Keratinocyte (primary cell): ENCODE measurements around the gene HGFAC. TPM values are rescaled to one million over a fixed set of nuclear protein-coding genes. Genes with fewer than 3 reads are reported as not detected.

Experiments used
- DNase-seq: peaks from one replicate; pipeline ENCODE4 v3.0.0-alpha.2; 2011; ENCODE audit warnings: low read depth, missing footprints, low spot score
- FAIRE-seq: peaks from 2 replicates; lab custom pipeline; 2011; peaks lifted over from hg19 to GRCh38; lab: Jason Lieb, UNC
- H2AFZ ChIP-seq: 2 replicates; pipeline ENCODE4 v1.6.0; 2012; ENCODE audit warnings: low read length, control low read depth, inconsistent platforms; ENCODE audit not compliant: control insufficient read depth
- H3K27ac ChIP-seq: 2 replicates; pipeline ENCODE4 v1.5.1; 2011; ENCODE audit warnings: low read length; ENCODE audit not compliant: control insufficient read depth, insufficient read depth
- H3K27me3 ChIP-seq: 3 replicates; pipeline ENCODE4 v1.6.0; 2011; ENCODE audit warnings: low read length; ENCODE audit not compliant: control insufficient read depth, insufficient read depth; ENCODE audit errors: extremely low read depth
- H3K36me3 ChIP-seq, 2 experiments: 2 replicates in 1 of 2; 3 replicates in 1 of 2; pipeline ENCODE4 v1.5.1; 2011; ENCODE audit warnings: low read length in 2 of 2, mild to moderate bottlenecking in 1 of 2; ENCODE audit not compliant: control insufficient read depth in 2 of 2, insufficient read depth in 2 of 2; ENCODE audit errors: extremely low read depth in 1 of 2
- H3K4me1 ChIP-seq: 3 replicates; pipeline ENCODE4 v1.5.1; 2011; ENCODE audit warnings: low read length; ENCODE audit not compliant: control insufficient read depth, insufficient read depth; ENCODE audit errors: extremely low read depth
- H3K4me2 ChIP-seq: 3 replicates; pipeline ENCODE4 v1.6.0; 2011; ENCODE audit warnings: low read depth, low read length; ENCODE audit not compliant: control insufficient read depth, insufficient read depth; ENCODE audit errors: extremely low read depth
- H3K4me3 ChIP-seq, 3 experiments: fragments of 200-600 bp in 1 of 3; sonication (generic) in 1 of 3; 2 replicates in 2 of 3; 3 replicates in 1 of 3; pipeline ENCODE4 v1.5.1; 2011 to 2016; ENCODE audit warnings: low read length in 3 of 3, mild to moderate bottlenecking in 3 of 3, control low read depth in 2 of 3, inconsistent platforms in 1 of 3, low read depth in 1 of 3, mixed read lengths in 1 of 3, mixed run types in 1 of 3, moderate library complexity in 1 of 3; ENCODE audit not compliant: control insufficient read depth in 2 of 3, insufficient read depth in 2 of 3; ENCODE audit errors: extremely low read depth in 1 of 3
- H3K79me2 ChIP-seq: 2 replicates; pipeline ENCODE4 v1.6.0; 2012; ENCODE audit warnings: low read length; ENCODE audit not compliant: control insufficient read depth, insufficient read depth
- H3K9ac ChIP-seq: 3 replicates; pipeline ENCODE4 v1.6.0; 2011; ENCODE audit warnings: low read length; ENCODE audit not compliant: control insufficient read depth, insufficient read depth; ENCODE audit errors: extremely low read depth
- H3K9me1 ChIP-seq: 3 replicates; pipeline ENCODE4 v1.6.0; 2011; ENCODE audit warnings: low read length; ENCODE audit not compliant: control insufficient read depth, insufficient read depth; ENCODE audit errors: extremely low read depth
- H3K9me3 ChIP-seq: 2 replicates; pipeline ENCODE4 v1.5.1; 2012; ENCODE audit warnings: low read depth, low read length; ENCODE audit not compliant: control insufficient read depth
- H4K20me1 ChIP-seq: 3 replicates; pipeline ENCODE4 v1.6.0; 2011; ENCODE audit warnings: low read length; ENCODE audit not compliant: control insufficient read depth, insufficient read depth; ENCODE audit errors: extremely low read depth
- EZH2 ChIP-seq: IDR thresholded peaks from one replicate; pipeline ENCODE4 v1.6.1; 2012; ENCODE audit warnings: inconsistent platforms, mild to moderate bottlenecking, low read length, moderate library complexity
- dilution Hi-C: fragments of 300-500 bp; cut with MboI; formaldehyde crosslinking; loops from one replicate; pipeline ENCODE4 v1.7.0; 2020; ENCODE audit warnings: low sequenced_read_pairs; ENCODE audit not compliant: extremely low pct_ligation_motif_present
- polyA plus RNA-seq, 5 experiments: library from polyadenylated mRNA; depleted of rRNA in 3 of 5; stranded (reverse) in 3 of 5; stranded (forward) in 1 of 5; unstranded in 1 of 5; fragments of >200 nt; gene quantifications; 1 replicate in 1 of 5; 2 replicates in 3 of 5; 3 replicates in 1 of 5; pipeline versions ENCODE4 v1.2.1 to v1.2.3, GENCODE V29; 2011 to 2012; ENCODE audit warnings: missing spikeins in 2 of 5, low read depth in 1 of 5, low replicate concordance in 1 of 5
- TF ChIP-seq, protein P1 (sequence below), 3 experiments: IDR thresholded peaks in 1 of 3; conservative IDR thresholded peaks in 1 of 3; optimal IDR thresholded peaks in 1 of 3; 2 replicates in 2 of 3; 3 replicates in 1 of 3; pipeline versions ENCODE3 to v1.5.1; 2011; ENCODE audit warnings: low read length in 3 of 3, mild to moderate bottlenecking in 3 of 3, moderate library complexity in 2 of 3, control low read depth in 1 of 3, inconsistent platforms in 1 of 3; ENCODE audit not compliant: insufficient read depth in 2 of 3; ENCODE audit errors: extremely low read depth in 1 of 3

HGFAC gene
- polyA plus RNA-seq, 1 donor (not counting 4 experiments of a cell fraction or from before 2014, with no cell fraction given) = not detected

DNA sequence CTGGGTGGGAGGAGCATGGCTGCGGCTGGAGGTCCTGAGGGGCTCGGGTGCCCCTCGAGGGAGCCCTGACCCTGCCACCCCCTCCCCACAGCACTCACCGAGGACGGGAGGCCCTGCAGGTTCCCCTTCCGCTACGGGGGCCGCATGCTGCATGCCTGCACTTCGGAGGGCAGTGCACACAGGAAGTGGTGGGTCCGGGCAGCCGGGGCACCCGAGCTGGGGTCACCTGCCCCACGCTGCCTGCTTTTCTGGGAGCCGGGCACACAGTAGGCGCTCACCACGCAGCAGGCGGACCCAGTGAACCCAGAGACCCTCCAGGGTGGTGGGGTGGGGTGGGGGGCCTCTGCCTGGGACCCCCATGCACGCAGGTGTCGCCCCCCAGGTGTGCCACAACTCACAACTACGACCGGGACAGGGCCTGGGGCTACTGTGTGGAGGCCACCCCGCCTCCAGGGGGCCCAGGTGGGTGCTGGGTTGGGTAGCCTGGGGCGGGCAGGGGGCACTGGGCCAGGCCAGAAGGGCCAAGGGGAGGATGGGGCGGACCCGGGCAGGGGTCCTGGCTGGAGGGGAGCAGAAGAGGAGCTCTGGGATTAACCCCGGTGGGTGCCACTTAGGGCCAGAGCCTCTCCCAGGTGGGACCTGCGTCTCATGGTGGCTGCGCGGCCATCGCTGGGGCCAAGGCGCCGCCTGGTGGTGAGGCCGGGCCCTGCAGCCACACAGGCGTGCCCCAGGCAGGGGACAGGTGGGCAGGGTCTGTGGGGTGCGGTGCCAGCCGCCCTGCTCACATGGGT is 1.4 kb downstream of the HGFAC start:
- Histone ChIP-seq H3K27ac (no peak overlapping the region), H3K27me3 (no peaks in the 10 kb centered on the region), H3K79me2 (no peaks in the 10 kb centered on the region), H3K4me2 (no peak overlapping the region), H3K9ac (no peak overlapping the region), H4K20me1 (no peaks in the 10 kb centered on the region), H3K36me3 (no peaks in the 10 kb centered on the region), H3K9me1 (no peaks in the 10 kb centered on the region), H2AFZ (no peak overlapping the region), H3K4me3 (no peak overlapping the region), H3K9me3 (no peaks in the 10 kb centered on the region), H3K4me1 (peaks cover 12% of the 10 kb centered on the region)
- dilution Hi-C loops = no loop called here
- TF ChIP-seq EZH2 = no peak
- TF ChIP-seq, protein P1, sequence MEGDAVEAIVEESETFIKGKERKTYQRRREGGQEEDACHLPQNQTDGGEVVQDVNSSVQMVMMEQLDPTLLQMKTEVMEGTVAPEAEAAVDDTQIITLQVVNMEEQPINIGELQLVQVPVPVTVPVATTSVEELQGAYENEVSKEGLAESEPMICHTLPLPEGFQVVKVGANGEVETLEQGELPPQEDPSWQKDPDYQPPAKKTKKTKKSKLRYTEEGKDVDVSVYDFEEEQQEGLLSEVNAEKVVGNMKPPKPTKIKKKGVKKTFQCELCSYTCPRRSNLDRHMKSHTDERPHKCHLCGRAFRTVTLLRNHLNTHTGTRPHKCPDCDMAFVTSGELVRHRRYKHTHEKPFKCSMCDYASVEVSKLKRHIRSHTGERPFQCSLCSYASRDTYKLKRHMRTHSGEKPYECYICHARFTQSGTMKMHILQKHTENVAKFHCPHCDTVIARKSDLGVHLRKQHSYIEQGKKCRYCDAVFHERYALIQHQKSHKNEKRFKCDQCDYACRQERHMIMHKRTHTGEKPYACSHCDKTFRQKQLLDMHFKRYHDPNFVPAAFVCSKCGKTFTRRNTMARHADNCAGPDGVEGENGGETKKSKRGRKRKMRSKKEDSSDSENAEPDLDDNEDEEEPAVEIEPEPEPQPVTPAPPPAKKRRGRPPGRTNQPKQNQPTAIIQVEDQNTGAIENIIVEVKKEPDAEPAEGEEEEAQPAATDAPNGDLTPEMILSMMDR (optimal IDR thresholded peaks at IDR 0.05 in 1 of 3, IDR thresholded peaks at IDR 0.05 in 1 of 3, conservative IDR thresholded peaks at IDR 0.05 in 1 of 3; ENCODE audit: extremely low read depth in 1 of 3, insufficient read depth in 2 of 3, low read length in 3 of 3) = peak in 2 of 3 experiments; percentile 89 to 96
- no peak for DNase-seq
- no peak for FAIRE-seq

DNA sequence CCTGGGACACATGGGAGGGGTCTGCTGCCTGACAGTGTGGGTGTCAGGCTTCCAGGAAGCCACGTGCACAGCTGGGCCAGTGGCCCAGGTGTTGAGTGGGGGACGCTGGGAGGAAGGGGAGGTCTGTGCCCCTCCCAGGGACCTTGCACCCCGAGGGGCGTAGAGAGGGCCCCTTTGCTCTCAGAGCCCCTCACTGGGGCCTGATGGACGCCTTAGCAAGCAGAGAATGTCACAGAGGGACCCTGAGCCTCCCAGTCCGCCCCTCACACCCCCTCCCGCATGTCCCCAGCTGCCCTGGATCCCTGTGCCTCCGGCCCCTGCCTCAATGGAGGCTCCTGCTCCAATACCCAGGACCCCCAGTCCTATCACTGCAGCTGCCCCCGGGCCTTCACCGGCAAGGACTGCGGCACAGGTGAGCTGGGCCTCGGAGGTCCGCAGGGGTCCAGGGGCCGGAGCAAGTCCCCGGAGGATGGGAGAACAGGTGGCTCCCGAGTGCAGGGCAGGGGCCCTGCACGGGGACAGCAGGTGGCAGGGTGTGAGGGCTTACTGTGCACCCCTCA is 2.1 kb downstream of the HGFAC start:
- Histone ChIP-seq H2AFZ (no peak overlapping the region), H3K27ac (no peak overlapping the region)
- no peak for FAIRE-seq

More for the DNA sequence above, 2.1 kb downstream of the HGFAC start:
- Histone ChIP-seq H3K36me3 (no peaks in the 10 kb centered on the region), H3K9me1 (no peaks in the 10 kb centered on the region), H4K20me1 (no peaks in the 10 kb centered on the region), H3K9me3 (no peaks in the 10 kb centered on the region), H3K9ac (no peak overlapping the region), H3K27me3 (no peaks in the 10 kb centered on the region), H3K4me2 (no peak overlapping the region), H3K4me1 (peaks cover 12% of the 10 kb centered on the region), H3K4me3 (no peak overlapping the region), H3K79me2 (no peaks in the 10 kb centered on the region)
- no peak for DNase-seq
- dilution Hi-C loops = no loop called here
- no peak for TF ChIP-seq EZH2
- TF ChIP-seq, protein P1 (optimal IDR thresholded peaks at IDR 0.05 in 1 of 3, IDR thresholded peaks at IDR 0.05 in 1 of 3, conservative IDR thresholded peaks at IDR 0.05 in 1 of 3; ENCODE audit: extremely low read depth in 1 of 3, insufficient read depth in 2 of 3, low read length in 3 of 3) = no peak
